AG10803 (cell line): ENCODE results near the gene SNX12.

Experiments
- DNase-seq: peaks from one replicate; pipeline ENCODE4 v3.0.0; 2010; ENCODE audit warnings: low read depth
- H3K4me3 ChIP-seq: 2 replicates; pipeline ENCODE4 v1.5.1; 2011; ENCODE audit warnings: mild to moderate bottlenecking, low read length, control low read depth
- CTCF ChIP-seq: conservative IDR thresholded peaks from 2 replicates; pipeline ENCODE4 v1.5.1; 2011; ENCODE audit warnings: mild to moderate bottlenecking, low read length, control low read depth, inconsistent platforms

SNX12 gene

GRCh38 chrX:71091263-71091662 lies 23.1 kb upstream of the SNX12 start:
- no peak for TF ChIP-seq CTCF
- H3K4me3 ChIP-seq, result no peak overlapping the region
- DNase-seq, result no peak

GRCh38 chrX:71085900-71086299 lies 17.8 kb upstream of the SNX12 start:
- H3K4me3 ChIP-seq, result no peak overlapping the region
- no peak for DNase-seq
- TF ChIP-seq CTCF, result no peak

DNA sequence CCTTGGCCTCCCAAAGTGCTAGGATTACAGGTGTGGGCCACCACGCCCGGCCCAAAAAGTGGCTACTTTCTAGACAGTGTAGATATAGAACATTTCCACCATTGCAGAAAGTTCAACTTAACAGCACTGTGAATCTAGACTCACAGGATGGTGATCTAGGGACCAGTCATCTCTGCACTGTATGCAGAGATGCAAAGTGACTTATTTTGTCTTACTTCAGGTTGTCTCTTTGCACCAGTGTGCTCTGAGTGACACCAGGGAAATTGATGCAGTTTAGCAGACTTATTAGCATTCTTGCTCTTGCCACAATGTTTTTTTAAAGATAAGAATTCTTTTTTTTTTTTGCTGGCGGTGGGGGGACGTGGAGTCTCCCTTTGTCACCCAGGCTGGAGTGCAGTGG lies 14.7 kb upstream of the SNX12 start:
- H3K4me3 ChIP-seq, result no peak overlapping the region
- no peak for DNase-seq
- no peak for TF ChIP-seq CTCF

GRCh38 chrX:71082124-71082647 lies 14.1 kb upstream of the SNX12 start:
- no peak for DNase-seq
- no peak for TF ChIP-seq CTCF
- no peak overlapping the region for H3K4me3 ChIP-seq

GRCh38 chrX:71081330-71082123 lies 13.4 kb upstream of the SNX12 start:
- DNase-seq, result peak; percentile 8
- no peak for TF ChIP-seq CTCF
- no peak overlapping the region for H3K4me3 ChIP-seq

DNA sequence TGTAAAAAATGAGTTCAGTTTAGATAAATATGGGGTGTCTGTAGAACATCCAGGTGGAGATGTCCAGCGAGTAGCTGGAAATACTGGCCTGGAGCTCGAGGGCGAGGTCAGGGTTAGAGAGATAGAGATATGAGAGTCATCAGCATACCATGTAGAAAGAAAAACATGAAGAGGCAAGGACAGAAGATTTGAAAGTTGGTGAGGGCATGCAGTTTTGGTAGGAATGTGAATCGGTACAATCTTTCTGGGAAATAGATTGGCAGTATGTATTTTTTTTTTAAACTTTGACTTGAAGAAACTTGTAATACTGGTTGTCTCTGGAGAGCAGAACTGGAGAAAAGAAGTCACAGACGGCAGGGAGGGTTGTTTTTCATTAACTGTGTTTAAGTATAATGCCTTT lies 2.4 kb upstream of the SNX12 start:
- no peak for DNase-seq
- H3K4me3 ChIP-seq, result no peak overlapping the region
- no peak for TF ChIP-seq CTCF

- no peak for TF ChIP-seq CTCF
- peak overlapping the region; percentile 73 for H3K4me3 ChIP-seq
- DNase-seq, result no peak
Measured at GRCh38 chrX:71067712-71068043, 456 bp downstream of the SNX12 start.
